Stimulated activated CD8-positive, alpha-beta memory T cell treated with anti-CD3 and anti-CD28 coated beads, Interleukin-15, amount 100 ng/mL, for 1 hour (primary cell): ENCODE data around the gene HEMGN.
A peak's percentile ranks its signal among the peaks of the same experiment; 100 is the strongest.
"Not testable (repeated sequence)": the region's sequence is repeated elsewhere in the genome, so short reads cannot be mapped to it uniquely, and the experiment has no call there.

Experiments used
- DNase-seq: peaks from one replicate; pipeline ENCODE4 v3.0.0-alpha.2; 2020; ENCODE audit warnings: low read depth

Gene HEMGN

GRCh38 chr9:97963232-97963631 is 25.3 kb upstream of the HEMGN start:
- DNase-seq = no peak

GRCh38 chr9:97962575-97962974 is 24.6 kb upstream of the HEMGN start:
- no peak for DNase-seq

DNA sequence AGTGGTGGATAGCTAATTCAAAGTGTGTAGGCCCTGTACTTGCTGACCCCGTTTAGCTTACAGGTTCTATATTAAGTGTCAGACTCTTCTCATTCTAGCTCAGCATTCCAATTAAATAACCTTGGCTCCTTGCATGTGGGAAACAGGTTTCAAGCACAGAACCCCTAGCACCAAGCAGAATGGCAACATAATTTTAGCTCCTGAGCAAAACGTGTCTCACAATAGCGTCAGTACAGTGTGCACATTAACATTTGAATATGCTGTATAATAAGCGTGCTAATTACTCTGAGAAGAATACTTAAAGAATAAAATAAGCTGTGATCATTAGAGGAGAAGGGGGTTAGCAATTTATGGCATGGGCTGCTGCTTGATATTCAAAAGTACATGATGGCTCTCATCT is 24.2 kb upstream of the HEMGN start:
- no peak for DNase-seq

DNA sequence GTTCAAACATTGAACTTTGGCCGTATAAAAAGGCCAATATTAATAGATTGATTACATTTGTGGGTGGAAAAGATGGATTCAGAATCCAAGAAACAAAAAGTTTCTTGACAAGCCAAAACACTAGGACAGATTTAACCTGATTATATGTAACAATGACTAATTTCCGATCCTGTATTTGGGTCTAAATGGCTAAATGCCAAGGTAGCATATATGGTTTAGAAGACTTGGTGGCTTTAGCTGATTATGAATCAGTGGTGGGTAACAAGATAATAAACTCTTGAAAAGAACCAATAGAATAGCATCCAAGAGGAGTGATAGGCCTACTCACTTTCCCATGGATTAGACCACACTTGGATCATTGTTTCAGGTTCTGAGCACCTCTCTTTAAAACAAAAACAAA is 23.4 kb upstream of the HEMGN start:
- DNase-seq = no peak

DNA sequence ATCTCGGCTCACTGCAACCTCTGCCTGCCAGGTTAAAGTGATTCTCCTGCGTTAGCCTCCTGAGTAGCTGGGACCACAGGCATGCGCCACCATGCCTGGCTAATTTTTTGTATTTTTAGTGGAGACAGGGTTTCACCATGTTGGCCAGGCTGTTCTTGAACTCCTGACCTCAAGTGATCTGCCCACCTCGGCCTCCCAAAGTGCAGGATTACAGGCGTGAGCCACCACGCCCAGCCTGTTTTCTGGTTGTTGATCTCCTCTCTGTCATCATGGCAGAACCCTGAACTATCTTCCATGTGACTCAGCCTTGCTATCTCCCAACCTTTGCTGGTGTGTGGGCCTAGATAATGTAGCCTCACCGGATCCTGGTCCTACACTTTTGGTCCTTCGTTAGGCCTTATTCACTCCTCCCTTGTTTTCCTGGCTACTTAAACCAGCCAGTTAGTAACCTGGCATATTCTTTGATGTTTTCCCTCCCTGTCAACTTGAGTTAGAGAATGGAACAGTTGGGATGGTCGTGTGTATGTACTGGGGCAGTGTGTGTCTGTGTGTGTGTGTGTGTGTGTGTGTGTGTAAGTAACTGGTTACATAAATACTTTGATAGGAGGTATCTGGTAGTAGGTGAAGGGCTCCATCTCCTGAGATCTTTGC is 22.8 kb upstream of the HEMGN start:
- DNase-seq = not testable (repeated sequence)

DNA sequence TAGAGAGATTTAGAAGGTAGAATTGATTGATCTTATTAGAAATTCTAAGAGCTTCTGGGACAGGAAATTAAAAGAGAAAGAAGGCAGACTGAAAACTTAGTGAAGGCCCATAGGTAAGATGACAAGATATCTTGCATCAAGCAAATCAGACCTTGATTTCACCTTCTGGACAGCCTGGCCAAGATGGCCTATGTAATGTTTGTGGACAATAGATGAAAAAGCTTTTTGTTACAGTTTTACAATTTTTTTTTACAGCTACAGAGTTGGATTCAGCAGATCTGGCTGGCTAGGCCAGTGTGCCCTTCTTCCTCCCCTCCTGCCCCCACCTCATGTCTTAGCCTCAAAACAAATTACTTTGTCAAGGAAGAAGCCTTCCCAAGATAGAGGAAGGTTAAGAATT is 21.6 kb upstream of the HEMGN start:
- DNase-seq = no peak

DNA sequence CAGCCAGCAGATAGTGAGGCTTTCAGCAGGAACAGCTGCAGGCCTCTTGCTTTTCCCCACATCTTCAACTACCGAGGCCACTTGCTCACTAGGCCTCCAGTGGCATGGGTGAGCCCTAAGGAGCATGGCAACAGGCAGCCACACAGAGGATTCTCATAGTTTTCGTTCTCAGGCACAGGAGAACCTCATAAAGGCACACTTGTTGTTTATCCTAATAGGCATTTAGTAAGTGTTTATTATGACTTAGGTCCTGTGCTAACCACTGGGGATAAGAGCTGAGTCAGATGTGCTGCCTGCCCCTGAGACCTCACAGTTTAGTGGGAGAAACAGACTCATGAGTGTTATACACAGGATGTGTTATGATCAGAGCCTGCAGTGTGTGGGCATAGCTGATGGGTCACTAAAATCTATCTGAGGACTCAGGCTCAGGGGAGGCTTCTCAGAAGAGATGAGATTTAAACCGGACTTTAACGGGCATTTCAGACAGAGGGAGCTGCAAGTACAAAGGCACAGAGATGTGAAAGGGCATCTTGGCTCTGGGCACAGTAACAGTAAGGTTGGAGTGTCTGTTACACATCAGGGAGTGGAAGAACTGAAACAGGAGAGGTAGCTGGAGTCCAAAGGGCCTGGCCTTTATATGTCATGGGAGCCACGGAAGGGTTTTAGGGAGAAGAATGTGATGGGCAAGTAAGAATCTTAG is 21.0 kb upstream of the HEMGN start:
- DNase-seq = no peak

- no peak for DNase-seq
Observed at GRCh38 chr9:97956331-97956730, 18.4 kb upstream of the HEMGN start.

- peak; percentile 17 for DNase-seq
Observed at GRCh38 chr9:97954550-97954989, 16.6 kb upstream of the HEMGN start.

- DNase-seq = not testable (repeated sequence)
Observed at GRCh38 chr9:97950873-97951272, 12.9 kb upstream of the HEMGN start.

DNA sequence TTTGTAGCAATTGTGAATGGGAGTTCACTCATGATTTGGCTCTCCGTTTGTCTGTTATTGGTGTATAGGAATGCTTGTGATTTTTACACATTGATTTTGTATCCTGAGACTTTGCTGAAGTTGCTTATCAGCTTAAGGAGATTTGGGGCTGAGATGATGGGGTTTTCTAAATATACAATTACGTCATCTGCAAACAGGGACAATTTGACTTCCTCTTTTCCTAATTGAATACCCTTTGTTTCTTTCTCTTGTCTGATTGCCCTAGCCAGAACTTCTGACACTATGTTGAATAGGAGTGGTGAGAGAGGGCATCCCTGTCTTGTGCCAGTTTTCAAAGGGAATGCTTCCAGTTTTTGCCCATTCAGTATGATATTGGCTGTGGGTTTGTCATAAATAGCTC is 9.1 kb upstream of the HEMGN start:
- not testable (repeated sequence) for DNase-seq

- DNase-seq = not testable (repeated sequence)
Observed at GRCh38 chr9:97945470-97945869, 7.5 kb upstream of the HEMGN start.

GRCh38 chr9:97944612-97945011 is 6.6 kb upstream of the HEMGN start:
- DNase-seq = no peak

DNA sequence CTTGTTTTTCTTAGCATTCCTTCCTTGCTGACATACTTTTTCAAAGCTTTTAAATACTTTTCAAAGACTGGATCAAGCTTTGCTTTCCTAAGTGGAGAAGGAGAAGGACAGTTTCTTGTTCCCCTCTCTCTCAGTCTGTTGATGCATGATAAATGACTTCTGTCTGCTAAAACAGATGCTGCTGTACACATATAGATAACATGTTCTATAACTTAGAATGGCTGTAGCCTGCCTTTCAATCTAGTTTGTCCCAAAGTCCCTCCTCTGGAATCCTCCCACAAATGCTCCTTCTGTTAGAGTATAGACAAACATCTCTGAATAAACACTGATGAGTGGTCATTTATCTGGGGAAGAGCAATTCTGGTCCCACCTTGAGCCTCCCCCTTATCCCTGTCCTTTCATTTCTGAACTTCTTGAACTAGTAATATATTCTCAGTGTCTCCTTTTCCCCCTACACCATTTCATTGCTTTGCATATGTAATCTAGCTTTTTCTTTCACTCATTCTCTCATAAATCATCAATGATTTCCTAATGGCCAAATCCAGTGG is 5.4 kb upstream of the HEMGN start:
- DNase-seq = no peak

DNA sequence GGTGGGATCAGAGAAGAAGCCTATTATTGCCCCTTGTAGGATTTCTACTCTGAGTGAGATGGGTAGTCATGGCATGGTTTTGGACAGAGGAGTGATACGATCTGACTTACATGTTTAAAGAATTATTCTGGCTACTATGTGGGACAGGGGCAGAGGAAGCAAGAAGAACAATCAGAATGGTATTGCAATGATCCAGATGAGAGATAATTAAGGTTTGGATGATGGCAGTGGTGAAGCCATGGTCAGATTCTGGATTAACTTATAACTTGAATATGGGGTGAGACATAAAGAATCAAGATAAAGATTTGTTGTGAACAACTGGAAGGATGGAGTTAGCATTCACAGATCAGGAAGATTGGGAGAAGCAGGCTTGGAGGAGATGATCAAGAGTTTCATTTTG is 3.4 kb upstream of the HEMGN start:
- no peak for DNase-seq

GRCh38 chr9:97940741-97941140 is 2.8 kb upstream of the HEMGN start:
- no peak for DNase-seq

DNA sequence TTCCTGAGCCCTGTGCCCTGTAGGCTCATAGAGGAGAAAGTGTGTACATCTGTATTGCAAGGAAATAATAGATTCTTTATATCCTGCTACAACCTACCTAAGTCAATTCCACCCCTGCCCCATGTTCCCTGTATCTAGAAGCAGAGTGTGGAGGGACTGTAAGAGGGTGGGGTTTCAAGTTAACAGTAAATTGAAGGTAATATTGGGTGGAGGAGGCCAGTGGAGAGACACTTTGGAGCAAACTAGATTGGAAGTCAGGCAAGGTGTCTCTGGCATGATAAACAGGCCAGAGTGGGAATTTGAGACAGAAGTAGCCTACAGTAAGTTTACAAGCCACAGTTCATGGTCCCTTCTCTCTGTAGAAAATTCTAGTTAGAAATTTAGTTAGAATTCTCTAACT is 2.3 kb upstream of the HEMGN start:
- no peak for DNase-seq

DNA sequence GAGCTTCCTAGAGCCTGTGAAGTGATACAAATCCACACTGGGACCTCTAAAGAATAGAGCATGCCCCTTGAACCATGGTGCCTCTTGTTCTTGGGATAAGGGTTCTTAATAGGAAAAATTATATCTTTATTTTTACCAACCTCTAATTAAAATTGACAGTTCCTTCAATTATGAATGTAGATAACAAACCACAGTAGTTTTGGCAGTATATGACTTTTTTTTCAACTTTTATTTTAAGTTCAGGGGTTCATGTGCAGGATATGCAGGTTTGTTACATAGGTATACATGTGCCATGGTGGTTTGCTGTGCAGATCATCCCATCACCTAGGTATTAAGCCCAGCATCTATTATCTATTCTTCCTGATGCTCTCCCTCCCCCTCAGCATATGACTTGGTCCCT is 974 bp downstream of the HEMGN start:
- no peak for DNase-seq

DNA sequence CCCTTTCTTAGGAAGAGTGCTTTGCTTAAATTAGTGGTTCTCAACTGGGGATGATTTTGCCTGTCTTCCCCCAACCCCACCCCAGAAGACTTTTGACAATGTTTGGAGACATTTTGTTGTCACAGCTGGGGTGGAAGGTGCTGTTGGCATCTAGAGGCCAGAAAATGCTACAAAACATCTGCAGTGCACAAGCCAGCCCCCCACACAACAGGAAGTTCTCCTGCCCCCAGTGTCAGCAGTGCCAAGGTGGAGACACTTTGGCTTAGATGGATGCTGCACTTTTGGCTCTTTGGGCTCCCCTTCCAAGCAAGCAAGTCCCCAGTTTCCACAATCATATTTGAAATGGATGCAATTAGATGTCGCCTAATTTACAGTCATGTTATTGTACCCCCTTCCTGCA is 2.7 kb downstream of the HEMGN start:
- DNase-seq = no peak

GRCh38 chr9:97934321-97935115 is 3.5 kb downstream of the HEMGN start:
- DNase-seq = no peak

GRCh38 chr9:97933297-97933998 is 4.5 kb downstream of the HEMGN start:
- DNase-seq = no peak

GRCh38 chr9:97930972-97931371 is 7.0 kb downstream of the HEMGN start:
- no peak for DNase-seq
